Measurements from ENCODE around the gene HOXB3. TPM values are rescaled to one million over a fixed set of nuclear protein-coding genes. Genes with fewer than 3 reads are reported as not detected.

HOXB3 gene
- total RNA-seq, 1 experiment from 2014 or later: not detected

GRCh38 chr17:48566717-48567116, 23.3 kb downstream of the HOXB3 start:
- Histone ChIP-seq H3K23ac (ENCODE audit: insufficient read length, low read depth, low read length) (no peak overlapping the region), H2BK12ac (ENCODE audit: insufficient read length, low read depth, low read length) (no peak overlapping the region), H3K4me2 (ENCODE audit: insufficient read depth, insufficient read length, low read length) (no peak overlapping the region), H3K14ac (ENCODE audit: insufficient read depth, low read length) (no peak overlapping the region), H2BK120ac (ENCODE audit: low read depth, low read length, poor library complexity, severe bottlenecking) (no peak overlapping the region), H2BK15ac (ENCODE audit: low read depth, low read length) (no peak overlapping the region), H3K4ac (ENCODE audit: low read depth, low read length) (no peak overlapping the region), H3K9ac (ENCODE audit: extremely low read depth, insufficient read length, low read length) (no peak overlapping the region), H4K91ac (ENCODE audit: insufficient read length, low read depth, low read length) (no peak overlapping the region), H3K79me1 (ENCODE audit: insufficient read depth, low read depth, low read length, poor library complexity, severe bottlenecking) (no peaks in the 10 kb centered on the region), H3K18ac (ENCODE audit: insufficient read length, low read depth, low read length) (no peak overlapping the region), H3K27ac (ENCODE audit: insufficient read length, low read depth, low read length) (no peak overlapping the region), H2BK5ac (ENCODE audit: insufficient read length, low read length) (no peak overlapping the region), H2BK20ac (ENCODE audit: low read depth, low read length, poor library complexity, severe bottlenecking) (no peak overlapping the region), H4K8ac (replicated peaks; ENCODE audit: insufficient read length, low read depth, low read length) (no peak overlapping the region), H3K9me3 (ENCODE audit: control insufficient read depth, low read depth, low read length) (no peaks in the 10 kb centered on the region), H3K56ac (ENCODE audit: insufficient read length, low read depth, low read length) (no peak overlapping the region), H3T11ph (ENCODE audit: low read length) (no peak overlapping the region), H3K79me2 (ENCODE audit: insufficient read depth, low read length) (no peaks in the 10 kb centered on the region), H4K20me1 (ENCODE audit: control insufficient read depth, insufficient read depth, insufficient read length) (peaks cover 4% of the 10 kb centered on the region), H3K4me1 (ENCODE audit: insufficient read depth, low read length) (peaks cover 2% of the 10 kb centered on the region; the same call in 1 of the 2 replicates), H2AFZ (ENCODE audit: low read length) (no peak overlapping the region), H3K27me3 (ENCODE audit: insufficient read depth, low read length) (peaks cover 99% of the 10 kb centered on the region), H3K23me2 (ENCODE audit: insufficient read length, low read depth, low read length, poor library complexity, severe bottlenecking) (no peaks in the 10 kb centered on the region), H2AK5ac (ENCODE audit: insufficient read length, low read length) (no peak overlapping the region), H4K5ac (ENCODE audit: insufficient read length, low read depth, low read length) (no peak overlapping the region)
- no peaks in the 10 kb centered on the region; a peak in 2 of 7 replicates for H3K36me3 Mint-ChIP-seq (ENCODE audit: insufficient read depth in 1 of 3, low read depth in 3 of 3)
- H3K9me3 Mint-ChIP-seq: peaks cover 0 to 7% of the 10 kb centered on the region in 2 experiments; a peak in 2 of 5 replicates
- no peak overlapping the region for H3K4me3 Mint-ChIP-seq
- WGBS (ENCODE audit: extremely low coverage, insufficient read length, low lambda C conversion rate): no CpG with 5 or more reads among the region's 2 CpGs
- H3K27ac Mint-ChIP-seq: no peak overlapping the region
- no peak for TF ChIP-seq CTCF (conservative IDR thresholded peaks at IDR 0.05)
- no peak for DNase-seq
- H3K27me3 Mint-ChIP-seq (ENCODE audit: low read depth): peaks cover 23% of the 10 kb centered on the region
- H3K4me1 Mint-ChIP-seq: peaks cover 6 to 18% of the 10 kb centered on the region in 2 experiments
